Bone marrow (tissue), 2 donors: ENCODE measurements around the gene EHD1.

Experiments used
- DNase-seq, 2 donors: peaks; one replicate each; lab custom pipeline; 2025; lab: John Stamatoyannopoulos, UW

EHD1 gene

GRCh38 chr11:64872790-64873488 lies 5.5 kb downstream of the EHD1 start:
- no peak for DNase-seq

- no peak for DNase-seq
Observed at GRCh38 chr11:64871492-64871891, 6.9 kb downstream of the EHD1 start.

GRCh38 chr11:64870893-64871466 lies 7.4 kb downstream of the EHD1 start:
- no peak for DNase-seq

- peak in 1 of 2 donors; percentile 55 for DNase-seq
Observed at GRCh38 chr11:64870176-64870892, 8.1 kb downstream of the EHD1 start.

- no peak for DNase-seq
Observed at GRCh38 chr11:64869571-64870175, 8.7 kb downstream of the EHD1 start.

GRCh38 chr11:64868904-64869570 lies 9.4 kb downstream of the EHD1 start:
- DNase-seq: no peak

GRCh38 chr11:64867748-64868462 lies 10.5 kb downstream of the EHD1 start:
- DNase-seq: no peak

GRCh38 chr11:64866173-64866491 lies 12.3 kb downstream of the EHD1 start:
- no peak for DNase-seq

- DNase-seq: peak; percentile 4 to 38
Observed at GRCh38 chr11:64865286-64866172, 12.9 kb downstream of the EHD1 start.

- no peak for DNase-seq
Observed at GRCh38 chr11:64864473-64865285, 13.7 kb downstream of the EHD1 start.

GRCh38 chr11:64864135-64864472 lies 14.3 kb downstream of the EHD1 start:
- DNase-seq: no peak

- no peak for DNase-seq
Observed at GRCh38 chr11:64863391-64864060, 14.9 kb downstream of the EHD1 start.

GRCh38 chr11:64862987-64863390 lies 15.4 kb downstream of the EHD1 start:
- DNase-seq: no peak

GRCh38 chr11:64861227-64861975 lies 17.0 kb downstream of the EHD1 start:
- no peak for DNase-seq

- no peak for DNase-seq
Observed at GRCh38 chr11:64859542-64860414, 18.6 kb downstream of the EHD1 start.

GRCh38 chr11:64858467-64859263 lies 19.8 kb downstream of the EHD1 start:
- DNase-seq: peak in 1 of 2 donors; percentile 37

- DNase-seq: no peak
Observed at GRCh38 chr11:64857485-64857884, 20.9 kb downstream of the EHD1 start.
